GM10248 (cell line): Measurements from ENCODE around the gene CA10.

ENCODE experiments used
- CTCF ChIA-PET: fragments of 300-600 bp; sonication (Branson Sonifier 250); formaldehyde crosslinking; extraction: SDS; loops from one replicate; lab custom pipeline; 2021; ENCODE audit warnings: antibody characterized with exemption; lab: Yijun Ruan, JAX
- POLR2A ChIA-PET: fragments of 350-650 bp; sonication (Branson Sonifier 250); formaldehyde crosslinking; extraction: SDS; loops from one replicate; lab custom pipeline; 2020; ENCODE audit warnings: antibody characterized with exemption; lab: Yijun Ruan, JAX
- DNase-seq: peaks from one replicate; pipeline ENCODE4 v3.0.0; 2012; ENCODE audit errors: extremely low spot score
- CTCF ChIP-seq: IDR thresholded peaks from 2 replicates; pipeline ENCODE4 v1.5.1; 2012; ENCODE audit warnings: mild to moderate bottlenecking, low read depth; ENCODE audit errors: extremely low read depth, missing control alignments, control extremely low read depth

Gene CA10

GRCh38 chr17:52011064-52011463 is 147.4 kb downstream of the CA10 start:
- DNase-seq, result no peak
- CTCF ChIA-PET, result no interaction called here
- POLR2A ChIA-PET, result no interaction called here
- TF ChIP-seq CTCF, result no peak

GRCh38 chr17:51999654-52000053 is 158.9 kb downstream of the CA10 start:
- no peak for DNase-seq
- ChIA-PET CTCF (no interaction called here), POLR2A (no interaction called here)
- no peak for TF ChIP-seq CTCF

- DNase-seq, result no peak
- TF ChIP-seq CTCF, result no peak
- CTCF ChIA-PET, result no interaction called here
- POLR2A ChIA-PET, result no interaction called here
Observed at GRCh38 chr17:51997723-51998122, 160.8 kb downstream of the CA10 start.

- no peak for DNase-seq
- POLR2A ChIA-PET, result no interaction called here
- TF ChIP-seq CTCF, result no peak
- CTCF ChIA-PET, result interaction anchor here (1.0 to 1.7 kb wide), 2 partner anchors 10 to 61 kb away, joined by 3 to 5 read pairs; no protein-coding TSS in a partner anchor
Observed at GRCh38 chr17:51995797-51996403, 162.6 kb downstream of the CA10 start.

GRCh38 chr17:51992864-51993416 is 165.6 kb downstream of the CA10 start:
- ChIA-PET POLR2A (no interaction called here), CTCF (no interaction called here)
- DNase-seq, result no peak
- no peak for TF ChIP-seq CTCF

- CTCF ChIA-PET, result no interaction called here
- POLR2A ChIA-PET, result no interaction called here
- no peak for TF ChIP-seq CTCF
- DNase-seq, result no peak
Observed at GRCh38 chr17:51971121-51971520, 187.4 kb downstream of the CA10 start.

GRCh38 chr17:51961689-51962088 is 196.8 kb downstream of the CA10 start:
- ChIA-PET POLR2A (interaction anchor here (0.6 kb wide), 1 partner anchor 40 kb away, joined by 4 read pairs; no protein-coding TSS in a partner anchor), CTCF (no interaction called here)
- no peak for DNase-seq
- no peak for TF ChIP-seq CTCF
